GM23338 (cell line): ENCODE results near the gene ZNF823. TPM values are rescaled to one million over a fixed set of nuclear protein-coding genes. Genes with fewer than 3 reads are reported as not detected.

Experiments used
- ATAC-seq: fragments of 200-7000 bp; cut with Tn5 transposase; 3 replicates; pipeline ENCODE4 v1.9.1; 2020
- DNase-seq: peaks from one replicate; pipeline ENCODE4 v3.0.0-alpha.2; 2015; ENCODE audit warnings: low spot score
- H2AFZ ChIP-seq: fragments of 200-600 bp; sonication (generic); 2 replicates; pipeline ENCODE4 v1.8.0; 2016; ENCODE audit warnings: antibody characterized with exemption, mild to moderate bottlenecking, moderate library complexity
- H3F3A ChIP-seq: fragments of 200-600 bp; sonication (generic); replicated peaks from 2 replicates; pipeline ENCODE4 v1.8.0; 2017; ENCODE audit warnings: antibody characterized with exemption, mixed run types, low read depth
- H3K27ac ChIP-seq: fragments of 200-600 bp; sonication (generic); 2 replicates; pipeline ENCODE4 v1.6.1; 2016; ENCODE audit warnings: low read depth
- H3K27me3 ChIP-seq: fragments of 200-600 bp; sonication (generic); 2 replicates; pipeline ENCODE4 v1.8.0; 2016; ENCODE audit warnings: mild to moderate bottlenecking, mixed run types, moderate library complexity; ENCODE audit not compliant: insufficient read depth
- H3K36me3 ChIP-seq: fragments of 200-600 bp; sonication (generic); 2 replicates; pipeline ENCODE4 v1.8.0; 2016; ENCODE audit warnings: mild to moderate bottlenecking; ENCODE audit not compliant: insufficient read depth
- H3K4me1 ChIP-seq: fragments of 200-600 bp; sonication (generic); 2 replicates; pipeline ENCODE4 v1.8.0; 2016; ENCODE audit warnings: mild to moderate bottlenecking, moderate library complexity; ENCODE audit not compliant: insufficient read depth
- H3K4me2 ChIP-seq: fragments of 200-600 bp; sonication (generic); 2 replicates; pipeline ENCODE4 v1.7.1; 2017; ENCODE audit warnings: mixed run types
- H3K4me3 ChIP-seq: fragments of 200-600 bp; sonication (generic); 2 replicates; pipeline ENCODE4 v1.6.1; 2016; ENCODE audit warnings: mixed run types
- H3K79me2 ChIP-seq: fragments of 200-600 bp; sonication (generic); replicated peaks from 2 replicates; pipeline ENCODE4 v1.8.0; 2017; ENCODE audit warnings: mild to moderate bottlenecking; ENCODE audit not compliant: insufficient read depth
- H3K9me2 ChIP-seq: fragments of 200-600 bp; sonication (generic); 2 replicates; pipeline ENCODE4 v1.8.0; 2017; ENCODE audit not compliant: insufficient read depth
- H4K20me1 ChIP-seq: fragments of 200-600 bp; sonication (generic); replicated peaks from 2 replicates; pipeline ENCODE4 v1.8.0; 2017; ENCODE audit warnings: mild to moderate bottlenecking; ENCODE audit not compliant: insufficient read depth
- H3K27ac Mint-ChIP-seq: 2 replicates; pipeline ENCODE4 v1.8.0; 2020; ENCODE audit warnings: inconsistent platforms, mild to moderate bottlenecking, moderate library complexity, mixed read lengths
- H3K27me3 Mint-ChIP-seq: 3 replicates; pipeline ENCODE4 v1.8.0; 2022; ENCODE audit warnings: low read depth, mild to moderate bottlenecking, moderate library complexity, mixed read lengths, inconsistent platforms; ENCODE audit not compliant: insufficient read depth, poor library complexity
- H3K36me3 Mint-ChIP-seq: 3 replicates; pipeline ENCODE4 v1.8.0; 2021; ENCODE audit warnings: low read depth, mild to moderate bottlenecking, inconsistent platforms, moderate library complexity, mixed read lengths
- H3K4me1 Mint-ChIP-seq: 3 replicates; pipeline ENCODE4 v1.8.0; 2020; ENCODE audit warnings: mild to moderate bottlenecking, inconsistent platforms, mixed read lengths
- H3K4me3 Mint-ChIP-seq: 3 replicates; pipeline ENCODE4 v1.8.0; 2021; ENCODE audit warnings: moderate library complexity, mild to moderate bottlenecking, inconsistent platforms, mixed read lengths
- H3K9me3 Mint-ChIP-seq: 3 replicates; pipeline ENCODE4 v1.8.0; 2020; ENCODE audit warnings: moderate library complexity, mild to moderate bottlenecking, inconsistent platforms, mixed read lengths
- CREB1 ChIP-seq: fragments of 250-450 bp; sonication (Bioruptor Pico); IDR thresholded peaks from 2 replicates; pipeline ENCODE4 v1.5.0; 2020; ENCODE audit warnings: low read depth, mild to moderate bottlenecking, moderate library complexity
- EZH2 ChIP-seq: fragments of 200-600 bp; sonication (generic); IDR thresholded peaks from one replicate; pipeline ENCODE4 v1.8.0; 2017; ENCODE audit warnings: antibody characterized with exemption, mild to moderate bottlenecking, low read depth; ENCODE audit not compliant: unreplicated experiment
- JUNB ChIP-seq: IDR thresholded peaks from one replicate; pipeline ENCODE4 v1.6.1; 2016; ENCODE audit warnings: antibody characterized with exemption; ENCODE audit not compliant: unreplicated experiment
- POLR2AphosphoS5 ChIP-seq: IDR thresholded peaks from 2 replicates; pipeline ENCODE4 v1.6.1; 2016; ENCODE audit warnings: antibody characterized with exemption, low read depth
- STAT1 ChIP-seq: IDR thresholded peaks from one replicate; pipeline ENCODE4 v1.6.1; 2016; ENCODE audit warnings: antibody characterized with exemption; ENCODE audit not compliant: unreplicated experiment
- ZNF114 ChIP-seq: fragments of 250-450 bp; sonication (Bioruptor Pico); IDR thresholded peaks from 2 replicates; pipeline ENCODE4 v1.5.0; 2020; ENCODE audit warnings: mild to moderate bottlenecking, moderate library complexity
- polyA plus RNA-seq: library from polyadenylated mRNA; unstranded; fragments of >200 nt; fragmentation: Nextera tagmentation; extraction: Ambion mirVana; gene quantifications from 2 replicates; pipeline ENCODE4 v1.2.1, GENCODE V29; 2016
- total RNA-seq: library from RNA; depleted of rRNA; stranded (reverse); fragments of >200 nt; shearing (Covaris generic); gene quantifications from 2 replicates; pipeline ENCODE4 v1.2.3, GENCODE V29; 2014
- TF ChIP-seq, protein P1 (sequence below): fragments of 250-450 bp; sonication (Bioruptor Pico); IDR thresholded peaks from 2 replicates; pipeline ENCODE4 v1.5.0; 2020; ENCODE audit warnings: mild to moderate bottlenecking, moderate library complexity
- TF ChIP-seq, protein P2 (sequence below): IDR thresholded peaks from 2 replicates; pipeline ENCODE4 v1.6.1; 2016; ENCODE audit warnings: antibody characterized with exemption

The ZNF823 gene
- total and polyA plus RNA-seq, 2 experiments from 2014 or later: 1.3 to 3.0 TPM

GRCh38 chr19:11737964-11738745 lies 591 bp downstream of the ZNF823 start:
- H3K4me3 ChIP-seq: peak overlapping the region; percentile 90
- H2AFZ ChIP-seq: peak overlapping the region; percentile 99
- peaks cover 25% of the 10 kb centered on the region for H3K27me3 Mint-ChIP-seq
- H3K4me1 ChIP-seq: peaks cover under 1% of the 10 kb centered on the region; the same call in 1 of the 2 replicates
- H3K27ac ChIP-seq: no peak overlapping the region
- peak overlapping the region; percentile 95 for H3K4me2 ChIP-seq
- H3K4me3 Mint-ChIP-seq: peak overlapping the region; percentile 99
- peaks cover 10% of the 10 kb centered on the region; the same call in 2 of the 3 replicates for H3K9me3 Mint-ChIP-seq
- H3K36me3 ChIP-seq: no peaks in the 10 kb centered on the region
- H3F3A ChIP-seq: no peaks in the 10 kb centered on the region
- H3K79me2 ChIP-seq: no peaks in the 10 kb centered on the region
- peaks cover 8% of the 10 kb centered on the region; the same call in 1 of the 2 replicates for H4K20me1 ChIP-seq
- peak; percentile 56 for DNase-seq
- no peak overlapping the region; the same call in 1 of the 2 replicates for H3K27ac Mint-ChIP-seq
- H3K36me3 Mint-ChIP-seq: no peaks in the 10 kb centered on the region
- H3K27me3 ChIP-seq: peaks cover 55% of the 10 kb centered on the region
- no peaks in the 10 kb centered on the region for H3K9me2 ChIP-seq
- peaks cover 4% of the 10 kb centered on the region; the same call in 2 of the 3 replicates for H3K4me1 Mint-ChIP-seq
- TF ChIP-seq STAT1 (no peak), POLR2AphosphoS5 (no peak), CREB1 (no peak), EZH2 (no peak), JUNB (no peak), ZNF114 (no peak)
- TF ChIP-seq, protein P1, sequence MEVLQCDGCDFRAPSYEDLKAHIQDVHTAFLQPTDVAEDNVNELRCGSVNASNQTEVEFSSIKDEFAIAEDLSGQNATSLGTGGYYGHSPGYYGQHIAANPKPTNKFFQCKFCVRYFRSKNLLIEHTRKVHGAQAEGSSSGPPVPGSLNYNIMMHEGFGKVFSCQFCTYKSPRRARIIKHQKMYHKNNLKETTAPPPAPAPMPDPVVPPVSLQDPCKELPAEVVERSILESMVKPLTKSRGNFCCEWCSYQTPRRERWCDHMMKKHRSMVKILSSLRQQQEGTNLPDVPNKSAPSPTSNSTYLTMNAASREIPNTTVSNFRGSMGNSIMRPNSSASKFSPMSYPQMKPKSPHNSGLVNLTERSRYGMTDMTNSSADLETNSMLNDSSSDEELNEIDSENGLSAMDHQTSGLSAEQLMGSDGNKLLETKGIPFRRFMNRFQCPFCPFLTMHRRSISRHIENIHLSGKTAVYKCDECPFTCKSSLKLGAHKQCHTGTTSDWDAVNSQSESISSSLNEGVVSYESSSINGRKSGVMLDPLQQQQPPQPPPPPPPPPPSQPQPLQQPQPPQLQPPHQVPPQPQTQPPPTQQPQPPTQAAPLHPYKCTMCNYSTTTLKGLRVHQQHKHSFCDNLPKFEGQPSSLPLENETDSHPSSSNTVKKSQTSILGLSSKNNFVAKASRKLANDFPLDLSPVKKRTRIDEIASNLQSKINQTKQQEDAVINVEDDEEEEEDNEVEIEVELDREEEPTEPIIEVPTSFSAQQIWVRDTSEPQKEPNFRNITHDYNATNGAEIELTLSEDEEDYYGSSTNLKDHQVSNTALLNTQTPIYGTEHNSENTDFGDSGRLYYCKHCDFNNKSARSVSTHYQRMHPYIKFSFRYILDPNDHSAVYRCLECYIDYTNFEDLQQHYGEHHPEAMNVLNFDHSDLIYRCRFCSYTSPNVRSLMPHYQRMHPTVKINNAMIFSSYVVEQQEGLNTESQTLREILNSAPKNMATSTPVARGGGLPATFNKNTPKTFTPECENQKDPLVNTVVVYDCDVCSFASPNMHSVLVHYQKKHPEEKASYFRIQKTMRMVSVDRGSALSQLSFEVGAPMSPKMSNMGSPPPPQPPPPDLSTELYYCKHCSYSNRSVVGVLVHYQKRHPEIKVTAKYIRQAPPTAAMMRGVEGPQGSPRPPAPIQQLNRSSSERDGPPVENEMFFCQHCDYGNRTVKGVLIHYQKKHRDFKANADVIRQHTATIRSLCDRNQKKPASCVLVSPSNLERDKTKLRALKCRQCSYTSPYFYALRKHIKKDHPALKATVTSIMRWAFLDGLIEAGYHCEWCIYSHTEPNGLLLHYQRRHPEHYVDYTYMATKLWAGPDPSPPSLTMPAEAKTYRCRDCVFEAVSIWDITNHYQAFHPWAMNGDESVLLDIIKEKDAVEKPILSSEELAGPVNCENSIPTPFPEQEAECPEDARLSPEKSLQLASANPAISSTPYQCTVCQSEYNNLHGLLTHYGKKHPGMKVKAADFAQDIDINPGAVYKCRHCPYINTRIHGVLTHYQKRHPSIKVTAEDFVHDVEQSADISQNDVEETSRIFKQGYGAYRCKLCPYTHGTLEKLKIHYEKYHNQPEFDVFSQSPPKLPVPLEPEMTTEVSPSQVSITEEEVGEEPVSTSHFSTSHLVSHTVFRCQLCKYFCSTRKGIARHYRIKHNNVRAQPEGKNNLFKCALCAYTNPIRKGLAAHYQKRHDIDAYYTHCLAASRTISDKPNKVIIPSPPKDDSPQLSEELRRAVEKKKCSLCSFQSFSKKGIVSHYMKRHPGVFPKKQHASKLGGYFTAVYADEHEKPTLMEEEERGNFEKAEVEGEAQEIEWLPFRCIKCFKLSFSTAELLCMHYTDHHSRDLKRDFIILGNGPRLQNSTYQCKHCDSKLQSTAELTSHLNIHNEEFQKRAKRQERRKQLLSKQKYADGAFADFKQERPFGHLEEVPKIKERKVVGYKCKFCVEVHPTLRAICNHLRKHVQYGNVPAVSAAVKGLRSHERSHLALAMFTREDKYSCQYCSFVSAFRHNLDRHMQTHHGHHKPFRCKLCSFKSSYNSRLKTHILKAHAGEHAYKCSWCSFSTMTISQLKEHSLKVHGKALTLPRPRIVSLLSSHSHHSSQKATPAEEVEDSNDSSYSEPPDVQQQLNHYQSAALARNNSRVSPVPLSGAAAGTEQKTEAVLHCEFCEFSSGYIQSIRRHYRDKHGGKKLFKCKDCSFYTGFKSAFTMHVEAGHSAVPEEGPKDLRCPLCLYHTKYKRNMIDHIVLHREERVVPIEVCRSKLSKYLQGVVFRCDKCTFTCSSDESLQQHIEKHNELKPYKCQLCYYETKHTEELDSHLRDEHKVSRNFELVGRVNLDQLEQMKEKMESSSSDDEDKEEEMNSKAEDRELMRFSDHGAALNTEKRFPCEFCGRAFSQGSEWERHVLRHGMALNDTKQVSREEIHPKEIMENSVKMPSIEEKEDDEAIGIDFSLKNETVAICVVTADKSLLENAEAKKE (CRISPR knock-in tag): no peak
- TF ChIP-seq, protein P2, sequence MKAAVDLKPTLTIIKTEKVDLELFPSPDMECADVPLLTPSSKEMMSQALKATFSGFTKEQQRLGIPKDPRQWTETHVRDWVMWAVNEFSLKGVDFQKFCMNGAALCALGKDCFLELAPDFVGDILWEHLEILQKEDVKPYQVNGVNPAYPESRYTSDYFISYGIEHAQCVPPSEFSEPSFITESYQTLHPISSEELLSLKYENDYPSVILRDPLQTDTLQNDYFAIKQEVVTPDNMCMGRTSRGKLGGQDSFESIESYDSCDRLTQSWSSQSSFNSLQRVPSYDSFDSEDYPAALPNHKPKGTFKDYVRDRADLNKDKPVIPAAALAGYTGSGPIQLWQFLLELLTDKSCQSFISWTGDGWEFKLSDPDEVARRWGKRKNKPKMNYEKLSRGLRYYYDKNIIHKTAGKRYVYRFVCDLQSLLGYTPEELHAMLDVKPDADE: no peak
- ATAC-seq: peak; percentile 68
